Endothelial cell of umbilical vein (primary cell): Measurements from ENCODE around the gene ZSWIM2.

Experiments used
- EZH2 ChIP-seq: IDR thresholded peaks from 2 replicates; pipeline ENCODE4 v1.6.1; 2012; ENCODE audit warnings: borderline replicate concordance, low read depth, mild to moderate bottlenecking, moderate library complexity, low read length, inconsistent platforms; ENCODE audit not compliant: severe bottlenecking
- JUN ChIP-seq: IDR thresholded peaks from 2 replicates; pipeline ENCODE4 v1.6.1; 2011; ENCODE audit warnings: borderline replicate concordance, low read depth; ENCODE audit not compliant: insufficient read length, insufficient read depth
- POLR2A ChIP-seq: IDR thresholded peaks from 2 replicates; pipeline ENCODE4 v1.6.1; 2012; ENCODE audit warnings: low read depth, mild to moderate bottlenecking, control low read depth, low read length
- POLR2AphosphoS5 ChIP-seq: IDR thresholded peaks from 2 replicates; pipeline ENCODE4 v1.6.1; 2012; ENCODE audit warnings: low read depth, mild to moderate bottlenecking, control low read depth, low read length, moderate library complexity; ENCODE audit not compliant: insufficient read depth
- TF ChIP-seq, protein P1 (sequence below), 2 donors: IDR thresholded peaks; 1 replicate in 1 of 2; 2 replicates in 1 of 2; pipeline ENCODE4 v1.5.1; 2011; ENCODE audit warnings: low read length in 2 of 2, mild to moderate bottlenecking in 2 of 2, moderate library complexity in 2 of 2, control low read depth in 1 of 2, inconsistent platforms in 1 of 2, low read depth in 1 of 2; ENCODE audit not compliant: insufficient read depth in 1 of 2; ENCODE audit errors: extremely low read depth in 1 of 2

DNA sequence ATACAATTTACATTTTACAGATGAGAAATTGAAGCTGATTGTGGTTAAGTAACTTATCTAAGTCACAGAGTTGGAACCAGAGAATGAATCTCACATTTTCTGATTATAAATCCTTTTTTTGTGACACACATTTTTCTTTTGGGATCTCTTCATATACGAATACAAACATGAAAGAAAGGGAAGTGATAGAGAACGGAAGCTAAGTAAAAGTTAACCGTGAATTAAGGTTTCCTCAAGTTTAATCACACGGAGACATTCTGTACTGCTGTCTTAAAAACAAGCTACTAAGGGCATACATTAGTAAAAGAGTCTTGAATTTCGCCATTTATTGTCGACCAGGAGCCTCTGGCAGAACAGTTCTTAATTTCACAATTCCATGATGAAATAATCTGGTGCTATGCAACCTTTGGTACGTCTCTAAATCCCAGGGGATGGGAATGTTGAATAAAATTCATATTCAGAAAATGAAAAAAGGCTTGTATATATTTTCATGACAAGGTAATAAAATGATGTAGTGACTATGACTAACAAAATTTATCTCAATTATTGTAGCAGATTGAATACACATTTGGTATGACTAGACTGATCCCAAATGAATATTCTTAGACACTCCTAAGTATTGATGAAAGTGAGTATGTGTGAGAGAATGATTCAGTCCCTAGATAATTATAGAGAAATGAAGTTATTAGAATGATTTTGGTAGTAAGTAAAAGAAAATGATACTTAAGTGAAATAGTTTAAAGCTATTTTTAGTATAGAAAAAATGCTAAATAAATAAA, 40.3 kb upstream of the ZSWIM2 start:
- TF ChIP-seq POLR2A: no peak
- TF ChIP-seq, protein P1, sequence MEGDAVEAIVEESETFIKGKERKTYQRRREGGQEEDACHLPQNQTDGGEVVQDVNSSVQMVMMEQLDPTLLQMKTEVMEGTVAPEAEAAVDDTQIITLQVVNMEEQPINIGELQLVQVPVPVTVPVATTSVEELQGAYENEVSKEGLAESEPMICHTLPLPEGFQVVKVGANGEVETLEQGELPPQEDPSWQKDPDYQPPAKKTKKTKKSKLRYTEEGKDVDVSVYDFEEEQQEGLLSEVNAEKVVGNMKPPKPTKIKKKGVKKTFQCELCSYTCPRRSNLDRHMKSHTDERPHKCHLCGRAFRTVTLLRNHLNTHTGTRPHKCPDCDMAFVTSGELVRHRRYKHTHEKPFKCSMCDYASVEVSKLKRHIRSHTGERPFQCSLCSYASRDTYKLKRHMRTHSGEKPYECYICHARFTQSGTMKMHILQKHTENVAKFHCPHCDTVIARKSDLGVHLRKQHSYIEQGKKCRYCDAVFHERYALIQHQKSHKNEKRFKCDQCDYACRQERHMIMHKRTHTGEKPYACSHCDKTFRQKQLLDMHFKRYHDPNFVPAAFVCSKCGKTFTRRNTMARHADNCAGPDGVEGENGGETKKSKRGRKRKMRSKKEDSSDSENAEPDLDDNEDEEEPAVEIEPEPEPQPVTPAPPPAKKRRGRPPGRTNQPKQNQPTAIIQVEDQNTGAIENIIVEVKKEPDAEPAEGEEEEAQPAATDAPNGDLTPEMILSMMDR (IDR thresholded peaks at IDR 0.05; ENCODE audit: extremely low read depth in 1 of 2, insufficient read depth in 1 of 2, low read depth in 1 of 2, low read length in 2 of 2): no peak
- no peak for TF ChIP-seq EZH2
- no peak for TF ChIP-seq POLR2AphosphoS5
- no peak for TF ChIP-seq JUN
